Measurements from ENCODE around the gene RAB4B.
"Not testable (repeated sequence)": the region's sequence is repeated elsewhere in the genome, so short reads cannot be mapped to it uniquely, and the experiment has no call there.

RAB4B gene

GRCh38 chr19:40750874-40751537, 27.0 kb upstream of the RAB4B start, which contains the start of gene SNRPA:
TSS of gene SNRPA (plus strand) at chr19:40751203. CDS start at chr19:40751409, 206 bp downstream.
- DNase-seq: peak; percentile 99

- DNase-seq: peak; percentile 55
Observed at GRCh38 chr19:40752257-40752781, 25.7 kb upstream of the RAB4B start.

GRCh38 chr19:40754611-40755247, 23.3 kb upstream of the RAB4B start:
- DNase-seq: peak; percentile 86

- DNase-seq: no peak
Observed at GRCh38 chr19:40755248-40755624, 22.8 kb upstream of the RAB4B start.

GRCh38 chr19:40755791-40756190, 22.3 kb upstream of the RAB4B start:
- no peak for DNase-seq

- DNase-seq: no peak
Observed at GRCh38 chr19:40756502-40757110, 21.4 kb upstream of the RAB4B start.

GRCh38 chr19:40758491-40758890, 19.6 kb upstream of the RAB4B start:
- DNase-seq: no peak

GRCh38 chr19:40759352-40759751, 18.7 kb upstream of the RAB4B start:
- DNase-seq: no peak

GRCh38 chr19:40762754-40763470, 15.1 kb upstream of the RAB4B start:
- no peak for DNase-seq

GRCh38 chr19:40763526-40763925, 14.5 kb upstream of the RAB4B start:
- DNase-seq: no peak

GRCh38 chr19:40763963-40764362, 14.1 kb upstream of the RAB4B start:
- DNase-seq: no peak

- not testable (repeated sequence) for DNase-seq
Observed at GRCh38 chr19:40766385-40766784, 11.7 kb upstream of the RAB4B start.

GRCh38 chr19:40768869-40769268, 9.2 kb upstream of the RAB4B start:
- DNase-seq: peak; percentile 31

- not testable (repeated sequence) for DNase-seq
Observed at GRCh38 chr19:40771101-40771862, 6.8 kb upstream of the RAB4B start.

- no peak for DNase-seq
Observed at GRCh38 chr19:40774916-40775631, 3.0 kb upstream of the RAB4B start, which contains the start of gene MIA. TSS of gene MIA (plus strand) at chr19:40775521. CDS start at chr19:40775543, 22 bp downstream.

- no peak for DNase-seq
Observed at GRCh38 chr19:40775632-40776022, 2.4 kb upstream of the RAB4B start.

- no peak for DNase-seq
Observed at GRCh38 chr19:40776364-40776763, 1.7 kb upstream of the RAB4B start.

GRCh38 chr19:40776932-40777644, 959 bp upstream of the RAB4B start:
- DNase-seq: peak; percentile 97

GRCh38 chr19:40777645-40777936, 456 bp upstream of the RAB4B start:
- no peak for DNase-seq

- DNase-seq: peak; percentile 61
Observed at GRCh38 chr19:40778706-40779284, 748 bp downstream of the RAB4B start.

- no peak for DNase-seq
Observed at GRCh38 chr19:40780582-40780981, 2.5 kb downstream of the RAB4B start.

Measured in suppressor macrophage treated with lipopolysaccharide for 4 hours (primary cell).